Cardiac muscle cell (in vitro differentiated cells and primary cell): ENCODE measurements around the gene HCRTR1. TPM values are rescaled to one million over a fixed set of nuclear protein-coding genes. Genes with fewer than 3 reads are reported as not detected.

Experiments
- DNase-seq, 2 donors: peaks; one replicate each; pipeline versions ENCODE4 v3.0.0 to v3.0.0-alpha.2; 2010 to 2017; ENCODE audit warnings: low read depth in 1 of 2, low spot score in 1 of 2
- H3K27ac ChIP-seq: fragments of 200-600 bp; sonication (generic); 2 replicates; pipeline ENCODE4 v1.5.1; 2016
- H3K27me3 ChIP-seq: fragments of 200-600 bp; sonication (generic); 2 replicates; pipeline ENCODE4 v1.6.0; 2016; ENCODE audit warnings: control low read depth
- H3K36me3 ChIP-seq: fragments of 200-600 bp; sonication (generic); 2 replicates; pipeline ENCODE4 v1.5.1; 2016; ENCODE audit warnings: control low read depth
- H3K4me1 ChIP-seq: fragments of 200-600 bp; sonication (generic); 2 replicates; pipeline ENCODE4 v1.8.1; 2017; ENCODE audit warnings: low read depth, mild to moderate bottlenecking, mixed run types
- H3K4me3 ChIP-seq: fragments of 200-600 bp; sonication (generic); 2 replicates; pipeline ENCODE4 v1.5.1; 2016; ENCODE audit warnings: mild to moderate bottlenecking
- H3K9me3 ChIP-seq: fragments of 200-600 bp; sonication (generic); 2 replicates; pipeline ENCODE4 v1.5.1; 2017; ENCODE audit warnings: low read depth, mild to moderate bottlenecking, control low read depth
- CTCF ChIP-seq: IDR thresholded peaks from 2 replicates; pipeline ENCODE4 v1.5.1; 2012; ENCODE audit warnings: low read depth, mild to moderate bottlenecking, low read length
- polyA plus RNA-seq: library from polyadenylated mRNA; unstranded; fragments of >200 nt; fragmentation: Nextera tagmentation; extraction: Ambion mirVana; gene quantifications from 2 replicates; pipeline ENCODE4 v1.2.1, GENCODE V29; 2016
- total RNA-seq: library from RNA; depleted of rRNA; stranded (reverse); fragments of >200 nt; gene quantifications from 2 replicates; pipeline ENCODE4 v1.2.3, GENCODE V29; 2016

HCRTR1 gene
- total and polyA plus RNA-seq, 2 experiments from 2014 or later, result not detected

GRCh38 chr1:31593770-31594632 is 23.5 kb upstream of the HCRTR1 start:
- Histone ChIP-seq H3K27me3 (peaks cover 13% of the 10 kb centered on the region), H3K36me3 (no peaks in the 10 kb centered on the region), H3K9me3 (no peaks in the 10 kb centered on the region), H3K4me3 (no peak overlapping the region), H3K4me1 (no peaks in the 10 kb centered on the region), H3K27ac (no peak overlapping the region)
- peak; percentile 98 for TF ChIP-seq CTCF
- peak; percentile 78 to 84 for DNase-seq

GRCh38 chr1:31595836-31596736 is 21.4 kb upstream of the HCRTR1 start:
- H3K4me1 ChIP-seq, result no peaks in the 10 kb centered on the region
- no peak overlapping the region for H3K27ac ChIP-seq
- DNase-seq, result no peak

GRCh38 chr1:31596737-31597097 is 20.8 kb upstream of the HCRTR1 start:
- H3K9me3 ChIP-seq, result no peaks in the 10 kb centered on the region
- TF ChIP-seq CTCF, result no peak
- H3K36me3 ChIP-seq, result no peaks in the 10 kb centered on the region
- H3K27ac ChIP-seq, result no peak overlapping the region
- no peak for DNase-seq
- H3K4me1 ChIP-seq, result no peaks in the 10 kb centered on the region
- H3K27me3 ChIP-seq, result peaks cover 4% of the 10 kb centered on the region
- H3K4me3 ChIP-seq, result no peak overlapping the region

More at GRCh38 chr1:31595836-31596736, 21.4 kb upstream of the HCRTR1 start:
- H3K9me3 ChIP-seq, result no peaks in the 10 kb centered on the region
- peaks cover 5% of the 10 kb centered on the region for H3K27me3 ChIP-seq
- H3K4me3 ChIP-seq, result no peak overlapping the region
- H3K36me3 ChIP-seq, result no peaks in the 10 kb centered on the region
- no peak for TF ChIP-seq CTCF

- no peak for DNase-seq
- no peak for TF ChIP-seq CTCF
- Histone ChIP-seq H3K4me1 (no peaks in the 10 kb centered on the region), H3K4me3 (no peak overlapping the region), H3K27me3 (peaks cover 7% of the 10 kb centered on the region), H3K27ac (no peak overlapping the region), H3K9me3 (no peaks in the 10 kb centered on the region), H3K36me3 (no peaks in the 10 kb centered on the region)
Observed at GRCh38 chr1:31598980-31599379, 18.5 kb upstream of the HCRTR1 start.

GRCh38 chr1:31600641-31601040 is 16.8 kb upstream of the HCRTR1 start:
- TF ChIP-seq CTCF, result no peak
- Histone ChIP-seq H3K9me3 (no peaks in the 10 kb centered on the region), H3K27me3 (peaks cover 7% of the 10 kb centered on the region)

More at GRCh38 chr1:31600641-31601040, 16.8 kb upstream of the HCRTR1 start:
- Histone ChIP-seq H3K4me1 (no peaks in the 10 kb centered on the region), H3K36me3 (no peaks in the 10 kb centered on the region), H3K27ac (no peak overlapping the region), H3K4me3 (no peak overlapping the region)
- no peak for DNase-seq
